CD14-positive monocyte (primary cell): Measurements from ENCODE around the gene IFI35. TPM values are rescaled to one million over a fixed set of nuclear protein-coding genes. Genes with fewer than 3 reads are reported as not detected.

ENCODE experiments used
- DNase-seq, 3 donors: peaks; one replicate each; pipeline ENCODE4 v3.0.0-alpha.2; 2011 to 2022
- H2AFZ ChIP-seq: 2 replicates; pipeline ENCODE4 v1.6.0; 2012; ENCODE audit warnings: mild to moderate bottlenecking, low read depth, low read length, inconsistent platforms; ENCODE audit not compliant: insufficient read depth, poor library complexity, severe bottlenecking
- H3K27ac ChIP-seq, 2 donors: 1 replicate in 1 of 2; 2 replicates in 1 of 2; pipeline ENCODE4 v1.5.1; 2012 to 2013; ENCODE audit warnings: low read length in 2 of 2, control low read depth in 1 of 2, inconsistent platforms in 1 of 2, low read depth in 1 of 2, mild to moderate bottlenecking in 1 of 2
- H3K27me3 ChIP-seq, 2 donors: one replicate each; pipeline versions ENCODE4 v1.6.0 to v1.6.1; 2011 to 2013; ENCODE audit warnings: low read length in 2 of 2; ENCODE audit not compliant: control insufficient read depth in 2 of 2, insufficient read depth in 2 of 2
- H3K36me3 ChIP-seq, 2 donors: replicated peaks in 1 of 2; 1 replicate in 1 of 2; 2 replicates in 1 of 2; pipeline versions ENCODE4 v1.5.1 to v1.6.1; 2012 to 2013; ENCODE audit warnings: low read length in 2 of 2, control low read depth in 1 of 2, inconsistent platforms in 1 of 2, mild to moderate bottlenecking in 1 of 2; ENCODE audit not compliant: insufficient read depth in 2 of 2, control insufficient read depth in 1 of 2
- H3K4me1 ChIP-seq, 2 donors: 1 replicate in 1 of 2; 2 replicates in 1 of 2; pipeline versions ENCODE4 v1.5.1 to v1.6.1; 2012 to 2013; ENCODE audit warnings: low read length in 2 of 2, control low read depth in 1 of 2, inconsistent platforms in 1 of 2, mild to moderate bottlenecking in 1 of 2, moderate library complexity in 1 of 2; ENCODE audit not compliant: insufficient read depth in 2 of 2, control insufficient read depth in 1 of 2
- H3K4me2 ChIP-seq: replicated peaks from 2 replicates; pipeline ENCODE3; 2012; ENCODE audit warnings: low read length, moderate library complexity, mild to moderate bottlenecking; ENCODE audit not compliant: poor library complexity, severe bottlenecking; ENCODE audit errors: extremely low read depth
- H3K4me3 ChIP-seq, 3 experiments: fragments of 200-600 bp in 1 of 3; sonication (generic) in 1 of 3; replicated peaks in 1 of 3; 1 replicate in 2 of 3; 2 replicates in 1 of 3; pipeline ENCODE4 v1.5.1; 2011 to 2013; ENCODE audit warnings: low read length in 3 of 3, mild to moderate bottlenecking in 3 of 3, control low read depth in 2 of 3, low read depth in 2 of 3, inconsistent platforms in 1 of 3, moderate library complexity in 1 of 3
- H3K79me2 ChIP-seq: 2 replicates; pipeline ENCODE4 v1.6.0; 2012; ENCODE audit warnings: mild to moderate bottlenecking, control low read depth, inconsistent platforms, low read length, moderate library complexity; ENCODE audit not compliant: insufficient read depth
- H3K9ac ChIP-seq: 2 replicates; pipeline ENCODE4 v1.6.0; 2017; ENCODE audit warnings: low read length, mild to moderate bottlenecking; ENCODE audit not compliant: insufficient read depth, poor library complexity, severe bottlenecking
- H3K9me3 ChIP-seq, 2 donors: replicated peaks in 1 of 2; 1 replicate in 1 of 2; 2 replicates in 1 of 2; pipeline versions ENCODE4 v1.5.1 to v1.6.1; 2012 to 2013; ENCODE audit warnings: low read length in 2 of 2, control low read depth in 1 of 2; ENCODE audit not compliant: control insufficient read depth in 1 of 2, insufficient read depth in 1 of 2
- H4K20me1 ChIP-seq: 2 replicates; pipeline ENCODE4 v1.6.0; 2012; ENCODE audit warnings: mild to moderate bottlenecking, low read length, control low read depth, moderate library complexity; ENCODE audit not compliant: insufficient read depth
- H3K27ac Mint-ChIP-seq, 7 donors: one replicate each; pipeline ENCODE4 v1.8.0; 2020; ENCODE audit warnings: mild to moderate bottlenecking in 7 of 7, mixed read lengths in 7 of 7, moderate library complexity in 6 of 7, inconsistent platforms in 2 of 7
- H3K27me3 Mint-ChIP-seq, 3 donors: one replicate each; pipeline ENCODE4 v1.8.0; 2021 to 2022; ENCODE audit warnings: low read depth in 3 of 3, mild to moderate bottlenecking in 3 of 3, mixed read lengths in 3 of 3, moderate library complexity in 3 of 3, inconsistent platforms in 1 of 3
- H3K36me3 Mint-ChIP-seq, 2 donors: one replicate each; pipeline ENCODE4 v1.8.0; 2020; ENCODE audit warnings: mixed read lengths in 2 of 2, inconsistent platforms in 1 of 2, mild to moderate bottlenecking in 1 of 2
- H3K4me1 Mint-ChIP-seq: one replicate; pipeline ENCODE4 v1.8.0; 2020; ENCODE audit warnings: mild to moderate bottlenecking, mixed read lengths
- H3K4me3 Mint-ChIP-seq, 2 donors: one replicate each; pipeline ENCODE4 v1.8.0; 2020; ENCODE audit warnings: mild to moderate bottlenecking in 2 of 2, mixed read lengths in 2 of 2, moderate library complexity in 1 of 2
- H3K9me3 Mint-ChIP-seq, 7 donors: one replicate each; pipeline ENCODE4 v1.8.0; 2020 to 2022; ENCODE audit warnings: mixed read lengths in 7 of 7, mild to moderate bottlenecking in 6 of 7, moderate library complexity in 6 of 7, inconsistent platforms in 2 of 7
- CTCF ChIP-seq: fragments of 200-600 bp; IDR thresholded peaks from one replicate; pipeline ENCODE4 v1.8.0; 2022; ENCODE audit warnings: antibody characterized with exemption, mild to moderate bottlenecking
- WGBS: methylation state at CpG from one replicate; pipeline ENCODE4 v1.1.5; 2013; ENCODE audit warnings: missing lambda C conversion rate; ENCODE audit not compliant: insufficient coverage; 5-methylcytosine and 5-hydroxymethylcytosine counted together
- intact Hi-C, 2 donors: fragments of 100-400 bp; cut with micrococcal nuclease; formaldehyde crosslinking; loops; one replicate each; pipeline versions ENCODE4 v1.15.0 to v1.15.1; 2023
- polyA plus RNA-seq, 3 donors: library from polyadenylated mRNA; depleted of rRNA in 1 of 3; unstranded in 2 of 3; stranded (reverse) in 1 of 3; fragments of 300-500 nt in 2 of 3; fragments of >200 nt in 1 of 3; fragmentation: Illumina TruSeq in 2 of 3; gene quantifications; 1 replicate in 2 of 3; 2 replicates in 1 of 3; pipeline ENCODE4 v1.2.3, GENCODE V29; 2012 to 2021

Gene IFI35
- polyA plus RNA-seq, 3 donors, result 76.9 to 152 (median 106) TPM

DNA sequence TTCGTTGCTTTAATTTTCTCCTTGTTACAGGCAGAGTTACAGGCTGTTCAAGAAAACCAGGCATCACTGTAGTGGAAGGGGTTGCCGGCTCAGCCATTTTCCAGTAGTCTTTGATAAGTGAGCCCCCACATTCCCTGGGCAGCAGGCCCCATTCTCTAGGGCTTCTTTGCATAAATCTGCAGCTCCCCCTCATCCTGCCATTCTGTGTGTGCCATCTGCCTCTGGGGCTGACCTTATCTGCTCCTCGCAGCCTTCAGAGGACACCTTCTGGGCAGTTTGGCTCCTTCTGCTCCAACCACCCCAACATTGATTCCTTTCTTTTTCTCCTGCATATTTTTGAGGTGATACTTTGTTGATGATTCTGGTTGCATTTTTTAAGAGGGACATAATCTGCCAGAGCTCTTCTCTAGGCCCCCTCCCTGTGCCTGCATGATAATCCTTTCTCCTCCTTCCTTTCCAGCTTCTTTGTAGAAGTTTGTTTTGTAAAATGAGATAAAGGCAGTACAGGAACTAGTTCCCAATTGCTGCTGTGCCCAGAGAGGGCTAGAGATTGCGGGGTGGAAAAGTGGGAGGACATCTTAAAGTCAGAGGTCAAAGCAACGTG lies 35.5 kb downstream of the IFI35 start:
- Histone ChIP-seq H3K4me1 (no peaks in the 10 kb centered on the region), H3K9ac (no peak overlapping the region), H3K79me2 (no peaks in the 10 kb centered on the region), H3K4me2 (no peak overlapping the region), H2AFZ (no peak overlapping the region), H4K20me1 (no peaks in the 10 kb centered on the region), H3K27me3 (no peaks in the 10 kb centered on the region), H3K9me3 (no peaks in the 10 kb centered on the region), H3K27ac (no peak overlapping the region), H3K36me3 (peaks cover 0 to 26% of the 10 kb centered on the region in 2 donors), H3K4me3 (no peak overlapping the region)
- Mint-ChIP-seq H3K27me3 (no peaks in the 10 kb centered on the region), H3K4me3 (no peak overlapping the region), H3K27ac (peak overlapping the region in 1 of 7 donors; percentile 65), H3K4me1 (no peaks in the 10 kb centered on the region), H3K9me3 (no peaks in the 10 kb centered on the region), H3K36me3 (peaks cover 20 to 30% of the 10 kb centered on the region in 2 donors)
- 94% methylated on average over 3 of the region's 5 CpGs for WGBS
- DNase-seq, result no peak
- no peak for TF ChIP-seq CTCF
- intact Hi-C loops, result no loop called here

- Histone ChIP-seq H2AFZ (no peak overlapping the region), H3K79me2 (no peaks in the 10 kb centered on the region), H3K27ac (peak overlapping the region in 1 of 2 donors; percentile 13), H3K4me1 (no peaks in the 10 kb centered on the region), H4K20me1 (no peaks in the 10 kb centered on the region), H3K27me3 (no peaks in the 10 kb centered on the region), H3K4me2 (no peak overlapping the region), H3K9me3 (no peaks in the 10 kb centered on the region), H3K4me3 (no peak overlapping the region), H3K9ac (no peak overlapping the region), H3K36me3 (peaks cover 0 to 32% of the 10 kb centered on the region in 2 donors)
- no peaks in the 10 kb centered on the region for H3K27me3 Mint-ChIP-seq
- DNase-seq, result no peak
- H3K4me3 Mint-ChIP-seq, result no peak overlapping the region
- H3K27ac Mint-ChIP-seq, result no peak overlapping the region
- H3K9me3 Mint-ChIP-seq, result no peaks in the 10 kb centered on the region
- intact Hi-C loops, result no loop called here
- no peaks in the 10 kb centered on the region for H3K4me1 Mint-ChIP-seq
- TF ChIP-seq CTCF, result no peak
- peaks cover 23 to 40% of the 10 kb centered on the region in 2 donors for H3K36me3 Mint-ChIP-seq
Measured at GRCh38 chr17:43043307-43043706, 36.7 kb downstream of the IFI35 start.
